HCT116 (cell line): ENCODE data around the gene TPST1. TPM values are rescaled to one million over a fixed set of nuclear protein-coding genes. Genes with fewer than 3 reads are reported as not detected.

ENCODE experiments used
- ATAC-seq: fragments of 200-7000 bp; cut with Tn5 transposase; 2 replicates; pipeline ENCODE4 v1.9.1; 2020; ENCODE audit warnings: mild to moderate bottlenecking, moderate library complexity
- BruUV-seq: library from RNA; stranded (reverse); fragments of 400-500 nt; replicated peaks from 2 replicates; lab custom pipeline; 2021; lab: Mats Ljungman, UMichigan
- CTCF ChIA-PET: fragments of 300-600 bp; sonication (Branson Sonifier 250); formaldehyde crosslinking; loops from one replicate; lab custom pipeline; 2021; ENCODE audit warnings: antibody characterized with exemption; lab: Charles Lee
- POLR2A ChIA-PET: fragments of 300-600, 350-600 bp; sonication (Branson Sonifier 250); formaldehyde crosslinking; loops from one replicate; lab custom pipeline; 2021; ENCODE audit warnings: antibody characterized with exemption; lab: Charles Lee
- RAD21 ChIA-PET, 2 experiments: fragments of 300-600 bp; sonication (Branson Sonifier 250); formaldehyde crosslinking; loops; one replicate each; lab custom pipeline; 2023; ENCODE audit warnings: low total read pairs in 2 of 2; ENCODE audit not compliant: uncharacterized antibody in 2 of 2, unreplicated experiment in 2 of 2, low non-redundant PET in 1 of 2; lab: Charles Lee
- DNase-seq: peaks from one replicate; pipeline ENCODE4 v3.0.0-alpha.2; 2010; ENCODE audit warnings: low read depth, low spot score
- H2AFZ ChIP-seq: fragments of 200-600 bp; shearing (Covaris generic), sonication (generic); 2 replicates; pipeline ENCODE4 v1.6.1; 2017; ENCODE audit warnings: low read depth, mixed run types, mixed read lengths, antibody characterized with exemption, low read length; ENCODE audit not compliant: poor library complexity, severe bottlenecking
- H3K27ac ChIP-seq: 2 replicates; pipeline ENCODE4 v1.5.1; 2012; ENCODE audit warnings: low read depth, low read length
- H3K27me3 ChIP-seq: fragments of 200-600 bp; sonication (generic); 2 replicates; pipeline ENCODE4 v1.6.1; 2016; ENCODE audit warnings: mixed run types, low read length, mixed read lengths; ENCODE audit not compliant: insufficient read depth
- H3K36me3 ChIP-seq, 2 experiments: fragments of 200-500 bp in 1 of 2; fragments of 200-600 bp in 1 of 2; sonication (Bioruptor generic) in 1 of 2; sonication (generic) in 1 of 2; 2 replicates each; pipeline versions ENCODE4 v1.5.1 to v1.6.1; 2014 to 2016; ENCODE audit warnings: low read length in 2 of 2, inconsistent platforms in 1 of 2, mixed read lengths in 1 of 2, mixed run types in 1 of 2; ENCODE audit not compliant: insufficient read depth in 2 of 2, control insufficient read depth in 1 of 2
- H3K4me1 ChIP-seq, 2 experiments: fragments of 200-600 bp in 1 of 2; sonication (generic) in 1 of 2; 2 replicates each; pipeline versions ENCODE4 v1.5.1 to v1.6.1; 2012 to 2017; ENCODE audit warnings: low read length in 2 of 2, inconsistent platforms in 1 of 2, mild to moderate bottlenecking in 1 of 2, mixed read lengths in 1 of 2, mixed run types in 1 of 2, moderate library complexity in 1 of 2; ENCODE audit not compliant: insufficient read depth in 2 of 2, control insufficient read depth in 1 of 2
- H3K4me2 ChIP-seq: fragments of 200-600 bp; sonication (generic); 2 replicates; pipeline ENCODE4 v1.6.1; 2017; ENCODE audit warnings: mixed run types, low read length, mixed read lengths
- H3K4me3 ChIP-seq, 2 experiments: fragments of 200-600 bp in 1 of 2; sonication (generic) in 1 of 2; replicated peaks in 1 of 2; 2 replicates each; pipeline ENCODE4 v1.5.1; 2011 to 2016; ENCODE audit warnings: low read length in 2 of 2, control low read depth in 1 of 2, low read depth in 1 of 2, mild to moderate bottlenecking in 1 of 2, mixed read lengths in 1 of 2, mixed run types in 1 of 2
- H3K79me2 ChIP-seq: fragments of 200-600 bp; sonication (generic); 2 replicates; pipeline ENCODE4 v1.6.1; 2017; ENCODE audit warnings: mild to moderate bottlenecking, mixed run types, low read length, moderate library complexity, mixed read lengths; ENCODE audit not compliant: insufficient read depth
- H3K9ac ChIP-seq: fragments of 200-600 bp; sonication (generic); 2 replicates; pipeline ENCODE4 v1.6.1; 2016; ENCODE audit warnings: low read length, mixed read lengths
- H3K9me2 ChIP-seq: fragments of 200-600 bp; sonication (generic), shearing (Covaris generic); 2 replicates; pipeline ENCODE4 v1.6.1; 2017; ENCODE audit warnings: mixed run types, mild to moderate bottlenecking, moderate library complexity; ENCODE audit not compliant: insufficient read depth
- H3K9me3 ChIP-seq, 2 experiments: fragments of 200-500 bp in 1 of 2; fragments of 200-600 bp in 1 of 2; sonication (Bioruptor generic) in 1 of 2; sonication (generic) in 1 of 2; 2 replicates each; pipeline ENCODE4 v1.6.1; 2014 to 2017; ENCODE audit warnings: low read length in 2 of 2, mixed read lengths in 2 of 2, inconsistent platforms in 1 of 2, low read depth in 1 of 2, mild to moderate bottlenecking in 1 of 2, mixed run types in 1 of 2, moderate library complexity in 1 of 2; ENCODE audit not compliant: control insufficient read depth in 1 of 2, insufficient read depth in 1 of 2
- H4K20me1 ChIP-seq: fragments of 200-600 bp; sonication (generic), shearing (Covaris generic); 2 replicates; pipeline ENCODE4 v1.6.1; 2017; ENCODE audit warnings: mixed run types, mild to moderate bottlenecking, moderate library complexity; ENCODE audit not compliant: insufficient read depth
- CBX3 ChIP-seq: IDR thresholded peaks from 2 replicates; pipeline ENCODE4 v1.6.1; 2012; ENCODE audit warnings: low read depth
- CEBPB ChIP-seq: IDR thresholded peaks from 2 replicates; pipeline ENCODE4 v1.6.1; 2012; ENCODE audit warnings: low read depth
- CTCF ChIP-seq, 3 experiments: fragments of 200-600 bp in 1 of 3; sonication (generic) in 1 of 3; IDR thresholded peaks in 2 of 3; conservative IDR thresholded peaks in 1 of 3; 2 replicates each; pipeline ENCODE4 v1.5.1; 2012 to 2017; ENCODE audit warnings: low read depth in 2 of 3, low read length in 2 of 3, antibody characterized with exemption in 1 of 3, borderline replicate concordance in 1 of 3, control low read depth in 1 of 3, mild to moderate bottlenecking in 1 of 3, mixed read lengths in 1 of 3, mixed run types in 1 of 3, moderate library complexity in 1 of 3; ENCODE audit not compliant: insufficient read depth in 1 of 3
- EGR1 ChIP-seq: IDR thresholded peaks from 2 replicates; pipeline ENCODE4 v1.6.1; 2012; ENCODE audit warnings: low read depth
- EZH2 ChIP-seq: fragments of 200-600 bp; sonication (generic); IDR thresholded peaks from 2 replicates; pipeline ENCODE4 v1.6.1; 2017; ENCODE audit warnings: antibody characterized with exemption, mixed run types
- EZH2phosphoT487 ChIP-seq: fragments of 200-600 bp; IDR thresholded peaks from 2 replicates; pipeline ENCODE4 v1.6.1; 2018; ENCODE audit warnings: antibody characterized with exemption, borderline replicate concordance
- FOSL1 ChIP-seq: IDR thresholded peaks from 2 replicates; pipeline ENCODE4 v1.6.1; 2012; ENCODE audit warnings: low read depth
- JUND ChIP-seq: IDR thresholded peaks from 2 replicates; pipeline ENCODE4 v1.6.1; 2012
- POLR2A ChIP-seq: IDR thresholded peaks from 2 replicates; pipeline ENCODE4 v1.7.0; 2011; ENCODE audit warnings: borderline replicate concordance; ENCODE audit not compliant: insufficient read depth, insufficient read length; ENCODE audit errors: extremely low read depth
- POLR2AphosphoS5 ChIP-seq: IDR thresholded peaks from 2 replicates; pipeline ENCODE4 v1.6.1; 2011; ENCODE audit warnings: mild to moderate bottlenecking, low read depth, low read length, moderate library complexity
- RAD21 ChIP-seq: IDR thresholded peaks from 2 replicates; pipeline ENCODE4 v1.6.1; 2012; ENCODE audit warnings: low read depth, mild to moderate bottlenecking
- SP1 ChIP-seq: IDR thresholded peaks from 2 replicates; pipeline ENCODE4 v1.6.1; 2012; ENCODE audit warnings: low read depth
- TCF7L2 ChIP-seq: IDR thresholded peaks from 2 replicates; pipeline ENCODE4 v1.7.0; 2011; ENCODE audit warnings: borderline replicate concordance, inconsistent platforms; ENCODE audit not compliant: insufficient read depth, insufficient read length; ENCODE audit errors: extremely low read depth
- YY1 ChIP-seq: IDR thresholded peaks from 2 replicates; pipeline ENCODE4 v1.6.1; 2011; ENCODE audit warnings: low read length, low read depth, moderate library complexity, mild to moderate bottlenecking; ENCODE audit not compliant: insufficient replicate concordance; ENCODE audit errors: extremely low read depth
- ZFX ChIP-seq: fragments of 450-650 bp; IDR thresholded peaks from 2 replicates; pipeline ENCODE4 v1.6.1; 2017
- ZNF274 ChIP-seq: fragments of 200-500 bp; sonication (Bioruptor generic); IDR thresholded peaks from 2 replicates; pipeline ENCODE4 v1.6.1; 2014; ENCODE audit warnings: mild to moderate bottlenecking, low read depth, low read length, inconsistent platforms
- intact Hi-C: fragments of 100-400 bp; cut with micrococcal nuclease; formaldehyde crosslinking; loops from 2 replicates; pipeline ENCODE4 v1.10.0; 2022
- total RNA-seq: library from RNA; stranded (reverse); gene quantifications from one replicate; pipeline ENCODE4 v1.2.1, GENCODE V29; 2021; ENCODE audit not compliant: unreplicated experiment
- TF ChIP-seq, protein P1 (sequence below): IDR thresholded peaks from 2 replicates; pipeline ENCODE4 v1.6.1; 2011; ENCODE audit warnings: mild to moderate bottlenecking, low read length, moderate library complexity; ENCODE audit not compliant: insufficient replicate concordance; ENCODE audit errors: extremely low read depth
- TF ChIP-seq, protein P2 (sequence below): IDR thresholded peaks from 2 replicates; pipeline ENCODE4 v1.6.1; 2012; ENCODE audit warnings: low read depth
- TF ChIP-seq, protein P3 (sequence below): IDR thresholded peaks from 2 replicates; pipeline ENCODE4 v1.6.1; 2012

TPST1 gene
- total RNA-seq, 1 experiment from 2014 or later: 11.4 TPM

DNA sequence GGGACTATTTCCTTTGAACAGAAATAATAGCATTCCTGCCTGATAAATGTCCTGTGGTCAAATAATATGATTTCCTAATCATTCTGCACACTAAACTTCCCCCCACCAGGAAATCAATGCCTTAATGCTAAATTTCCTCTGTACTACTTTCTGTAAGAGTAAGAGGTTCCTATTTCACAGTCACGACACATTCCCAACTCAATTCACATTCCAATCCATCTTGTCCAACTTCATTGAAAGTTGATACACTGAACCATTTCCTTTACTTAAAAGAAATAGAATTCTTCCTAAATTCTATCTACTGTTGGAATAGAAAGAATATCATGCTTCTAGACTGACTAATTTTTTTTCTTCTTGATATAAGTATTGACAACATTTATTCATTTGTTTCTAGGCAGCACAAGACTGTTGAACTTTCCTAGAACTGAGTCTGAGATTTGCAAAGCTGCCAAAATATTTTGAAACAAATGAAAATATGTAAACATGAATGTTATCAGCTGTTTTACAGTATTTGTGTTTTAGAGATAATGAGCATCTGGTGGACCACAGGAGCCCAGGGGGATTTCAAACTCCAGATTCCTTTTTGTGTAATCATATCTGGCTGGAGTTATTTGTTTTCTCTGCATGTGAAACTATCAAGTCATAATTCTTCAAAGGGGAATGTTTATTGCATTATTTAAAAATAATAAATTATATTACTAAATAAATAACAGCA, 121.5 kb downstream of the TPST1 start:
- Histone ChIP-seq H3K9me2 (no peaks in the 10 kb centered on the region), H3K4me1 (no peaks in the 10 kb centered on the region), H3K27me3 (no peaks in the 10 kb centered on the region), H3K9ac (no peak overlapping the region), H2AFZ (no peak overlapping the region), H3K4me3 (no peak overlapping the region), H3K4me2 (no peak overlapping the region), H3K79me2 (no peaks in the 10 kb centered on the region), H3K9me3 (no peaks in the 10 kb centered on the region), H3K36me3 (no peaks in the 10 kb centered on the region), H4K20me1 (no peaks in the 10 kb centered on the region), H3K27ac (no peak overlapping the region)
- ChIA-PET CTCF (no interaction called here), POLR2A (no interaction called here), RAD21 (no interaction called here)
- DNase-seq: no peak
- BruUV-seq: no TSS peak
- ATAC-seq: no peak
- TF ChIP-seq, protein P1, sequence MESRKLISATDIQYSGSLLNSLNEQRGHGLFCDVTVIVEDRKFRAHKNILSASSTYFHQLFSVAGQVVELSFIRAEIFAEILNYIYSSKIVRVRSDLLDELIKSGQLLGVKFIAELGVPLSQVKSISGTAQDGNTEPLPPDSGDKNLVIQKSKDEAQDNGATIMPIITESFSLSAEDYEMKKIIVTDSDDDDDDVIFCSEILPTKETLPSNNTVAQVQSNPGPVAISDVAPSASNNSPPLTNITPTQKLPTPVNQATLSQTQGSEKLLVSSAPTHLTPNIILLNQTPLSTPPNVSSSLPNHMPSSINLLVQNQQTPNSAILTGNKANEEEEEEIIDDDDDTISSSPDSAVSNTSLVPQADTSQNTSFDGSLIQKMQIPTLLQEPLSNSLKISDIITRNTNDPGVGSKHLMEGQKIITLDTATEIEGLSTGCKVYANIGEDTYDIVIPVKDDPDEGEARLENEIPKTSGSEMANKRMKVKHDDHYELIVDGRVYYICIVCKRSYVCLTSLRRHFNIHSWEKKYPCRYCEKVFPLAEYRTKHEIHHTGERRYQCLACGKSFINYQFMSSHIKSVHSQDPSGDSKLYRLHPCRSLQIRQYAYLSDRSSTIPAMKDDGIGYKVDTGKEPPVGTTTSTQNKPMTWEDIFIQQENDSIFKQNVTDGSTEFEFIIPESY: no peak
- TF ChIP-seq TCF7L2 (no peak), FOSL1 (no peak), CTCF (IDR thresholded peaks at IDR 0.05 in 2 of 3, conservative IDR thresholded peaks at IDR 0.05 in 1 of 3; ENCODE audit: borderline replicate concordance in 1 of 3, insufficient read depth in 1 of 3, low read depth in 2 of 3, low read length in 2 of 3) (no peak), ZNF274 (no peak), CEBPB (no peak), YY1 (no peak), EZH2phosphoT487 (no peak), ZFX (no peak), POLR2A (no peak), SP1 (no peak), POLR2AphosphoS5 (no peak), EGR1 (no peak), JUND (no peak), EZH2 (no peak), RAD21 (no peak), CBX3 (no peak)
- TF ChIP-seq, protein P2, sequence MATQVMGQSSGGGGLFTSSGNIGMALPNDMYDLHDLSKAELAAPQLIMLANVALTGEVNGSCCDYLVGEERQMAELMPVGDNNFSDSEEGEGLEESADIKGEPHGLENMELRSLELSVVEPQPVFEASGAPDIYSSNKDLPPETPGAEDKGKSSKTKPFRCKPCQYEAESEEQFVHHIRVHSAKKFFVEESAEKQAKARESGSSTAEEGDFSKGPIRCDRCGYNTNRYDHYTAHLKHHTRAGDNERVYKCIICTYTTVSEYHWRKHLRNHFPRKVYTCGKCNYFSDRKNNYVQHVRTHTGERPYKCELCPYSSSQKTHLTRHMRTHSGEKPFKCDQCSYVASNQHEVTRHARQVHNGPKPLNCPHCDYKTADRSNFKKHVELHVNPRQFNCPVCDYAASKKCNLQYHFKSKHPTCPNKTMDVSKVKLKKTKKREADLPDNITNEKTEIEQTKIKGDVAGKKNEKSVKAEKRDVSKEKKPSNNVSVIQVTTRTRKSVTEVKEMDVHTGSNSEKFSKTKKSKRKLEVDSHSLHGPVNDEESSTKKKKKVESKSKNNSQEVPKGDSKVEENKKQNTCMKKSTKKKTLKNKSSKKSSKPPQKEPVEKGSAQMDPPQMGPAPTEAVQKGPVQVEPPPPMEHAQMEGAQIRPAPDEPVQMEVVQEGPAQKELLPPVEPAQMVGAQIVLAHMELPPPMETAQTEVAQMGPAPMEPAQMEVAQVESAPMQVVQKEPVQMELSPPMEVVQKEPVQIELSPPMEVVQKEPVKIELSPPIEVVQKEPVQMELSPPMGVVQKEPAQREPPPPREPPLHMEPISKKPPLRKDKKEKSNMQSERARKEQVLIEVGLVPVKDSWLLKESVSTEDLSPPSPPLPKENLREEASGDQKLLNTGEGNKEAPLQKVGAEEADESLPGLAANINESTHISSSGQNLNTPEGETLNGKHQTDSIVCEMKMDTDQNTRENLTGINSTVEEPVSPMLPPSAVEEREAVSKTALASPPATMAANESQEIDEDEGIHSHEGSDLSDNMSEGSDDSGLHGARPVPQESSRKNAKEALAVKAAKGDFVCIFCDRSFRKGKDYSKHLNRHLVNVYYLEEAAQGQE: no peak
- TF ChIP-seq, protein P3, sequence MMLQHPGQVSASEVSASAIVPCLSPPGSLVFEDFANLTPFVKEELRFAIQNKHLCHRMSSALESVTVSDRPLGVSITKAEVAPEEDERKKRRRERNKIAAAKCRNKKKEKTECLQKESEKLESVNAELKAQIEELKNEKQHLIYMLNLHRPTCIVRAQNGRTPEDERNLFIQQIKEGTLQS: no peak
- intact Hi-C loops: no loop called here
